ENCODE results near the gene SLC35B2.

GRCh38 chr6:44221291-44221960, 35.9 kb downstream of the SLC35B2 start:
- TF ChIP-seq POLR2AphosphoS5 (IDR thresholded peaks at IDR 0.05; ENCODE audit: low read depth, low read length), result no peak
- no peak for TF ChIP-seq TAF1 (IDR thresholded peaks at IDR 0.05; ENCODE audit: borderline replicate concordance, insufficient read depth, low read length)
- no peak for TF ChIP-seq SIN3A (IDR thresholded peaks at IDR 0.05; ENCODE audit: borderline replicate concordance, insufficient read depth, low read length)

Data from PFSK-1 (cell line).